HG02763 (cell line): ENCODE results near the gene GNG7.
"Not testable (repeated sequence)": the region's sequence is repeated elsewhere in the genome, so short reads cannot be mapped to it uniquely, and the experiment has no call there.

Experiments used
- ATAC-seq: cut with Tn5 transposase; IDR thresholded peaks from one replicate; pipeline ENCODE4 v1.9.1; 2021; ENCODE audit warnings: mild to moderate bottlenecking, moderate library complexity; ENCODE audit not compliant: unreplicated experiment

Gene GNG7

GRCh38 chr19:2579678-2580280 is 122.7 kb downstream of the GNG7 start:
- no peak for ATAC-seq

- ATAC-seq, result no peak
Observed at GRCh38 chr19:2578901-2579677, 123.4 kb downstream of the GNG7 start.

DNA sequence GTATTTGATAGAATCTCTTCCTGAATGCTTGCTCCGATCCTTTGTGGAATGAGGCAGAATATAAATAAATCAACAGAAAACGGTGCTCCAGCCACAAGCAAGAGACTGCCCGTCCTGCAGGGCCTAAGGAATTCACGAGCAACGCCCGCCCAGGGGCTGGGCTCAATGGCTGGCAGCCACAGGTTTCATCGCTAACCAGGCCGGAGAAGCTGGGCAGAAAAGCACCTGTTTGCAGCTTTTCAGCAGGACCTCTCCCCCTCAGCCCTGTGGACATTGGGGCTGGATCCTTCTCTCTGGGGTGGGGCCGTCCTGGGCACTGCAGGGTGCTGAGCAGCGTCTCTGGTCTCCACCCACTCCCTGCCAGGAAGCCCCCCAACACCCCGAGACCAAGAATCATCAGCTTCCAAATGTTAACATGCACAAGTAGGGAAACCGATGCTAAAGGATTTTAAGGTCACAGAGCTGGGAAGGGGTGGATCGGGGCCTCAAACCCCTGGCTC is 124.1 kb downstream of the GNG7 start:
- no peak for ATAC-seq

DNA sequence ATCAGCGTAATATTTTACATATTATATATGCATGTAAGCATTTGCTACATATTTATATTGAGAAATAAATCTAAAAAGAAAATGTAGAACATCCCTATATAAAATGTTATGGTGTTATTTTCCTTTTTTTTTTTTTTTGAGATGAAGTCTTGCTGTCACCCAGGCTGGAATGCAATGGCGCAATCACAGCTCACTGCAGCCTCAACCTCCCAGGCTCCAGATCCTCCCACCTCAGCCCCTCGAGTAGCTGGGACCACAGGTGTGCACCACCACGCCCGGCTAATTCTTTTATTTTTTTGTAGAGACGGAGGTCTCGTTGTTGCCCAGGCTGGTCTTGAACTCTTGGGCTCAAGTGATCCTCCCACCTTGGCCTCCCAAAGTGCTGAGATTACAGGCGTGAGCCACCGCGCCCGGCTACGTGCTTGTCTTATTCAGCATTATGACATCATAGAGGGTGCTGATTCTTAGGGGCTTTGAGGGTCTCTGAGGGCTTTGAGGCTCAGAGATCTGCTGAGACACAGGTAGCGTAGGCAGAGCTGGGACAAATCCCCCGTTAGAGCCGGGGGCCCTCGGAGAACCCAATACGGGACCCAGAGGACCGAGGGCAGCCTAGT is 124.7 kb downstream of the GNG7 start:
- ATAC-seq, result no peak

- no peak for ATAC-seq
Observed at GRCh38 chr19:2575734-2576481, 126.6 kb downstream of the GNG7 start.

GRCh38 chr19:2574971-2575630 is 127.4 kb downstream of the GNG7 start:
- ATAC-seq, result no peak

DNA sequence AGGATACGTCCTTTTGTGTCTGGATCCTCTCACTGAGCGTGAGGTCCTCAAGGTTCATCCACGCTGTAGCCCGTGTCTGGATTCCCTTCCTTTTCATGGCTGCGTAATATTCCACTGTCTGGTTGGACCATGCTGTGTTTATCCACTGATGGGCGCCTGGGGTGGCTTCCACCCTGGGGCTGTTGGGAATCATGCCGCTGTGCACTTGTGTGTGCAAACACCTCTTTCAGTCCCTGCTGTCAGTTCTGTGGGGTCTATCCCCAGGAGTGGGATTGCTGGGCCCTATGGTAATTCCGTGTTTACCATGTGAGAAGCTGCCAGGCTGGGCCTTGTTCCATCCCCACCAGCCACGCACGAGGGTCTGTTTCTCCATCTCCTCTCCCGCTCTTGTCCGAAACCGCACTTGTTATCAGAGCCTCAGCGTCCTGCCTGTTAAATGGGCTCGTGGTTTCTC is 128.0 kb downstream of the GNG7 start:
- ATAC-seq, result no peak

GRCh38 chr19:2573916-2574315 is 128.6 kb downstream of the GNG7 start:
- no peak for ATAC-seq

GRCh38 chr19:2572152-2572551 is 130.3 kb downstream of the GNG7 start:
- ATAC-seq, result not testable (repeated sequence)

DNA sequence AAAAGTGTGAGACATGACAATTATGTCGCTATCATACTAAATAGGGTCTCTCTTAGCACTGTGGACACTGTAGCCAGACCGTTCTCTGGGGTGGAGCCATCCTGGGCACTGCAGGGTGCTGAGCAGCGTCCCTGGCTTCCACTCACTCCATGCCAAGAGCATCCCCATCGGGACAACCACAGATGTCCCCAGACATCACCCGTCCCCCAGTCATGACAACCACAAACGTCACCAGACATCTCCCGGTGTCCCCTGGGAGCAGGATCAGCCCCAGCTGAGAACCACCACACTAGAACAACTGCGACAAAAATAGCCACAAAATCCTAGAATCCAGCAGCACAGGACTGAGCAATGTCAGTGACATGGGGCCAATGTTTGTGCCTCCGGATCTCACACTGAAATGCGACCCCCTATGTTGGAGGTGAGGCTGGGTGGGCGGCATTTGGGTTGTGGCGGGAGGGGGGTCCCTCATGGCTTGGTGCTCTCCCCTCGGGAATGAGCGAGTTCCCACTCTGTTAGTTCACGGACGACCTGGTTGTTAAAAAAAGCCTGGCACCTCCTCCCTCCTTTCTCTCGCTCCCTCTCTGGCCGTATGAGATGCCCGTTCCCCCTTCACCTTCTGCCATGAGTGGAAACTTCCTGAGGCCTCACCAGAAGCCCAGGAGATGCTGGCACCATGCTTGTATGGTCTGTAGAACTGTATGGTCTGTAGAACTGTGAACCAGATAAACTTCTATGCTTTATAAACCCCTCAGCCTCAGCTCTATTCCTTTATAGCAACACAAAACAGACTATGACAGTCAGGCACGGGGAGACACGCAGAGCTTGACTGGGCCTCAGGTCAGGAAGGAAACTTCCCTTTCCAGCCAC is 132.7 kb downstream of the GNG7 start:
- no peak for ATAC-seq

DNA sequence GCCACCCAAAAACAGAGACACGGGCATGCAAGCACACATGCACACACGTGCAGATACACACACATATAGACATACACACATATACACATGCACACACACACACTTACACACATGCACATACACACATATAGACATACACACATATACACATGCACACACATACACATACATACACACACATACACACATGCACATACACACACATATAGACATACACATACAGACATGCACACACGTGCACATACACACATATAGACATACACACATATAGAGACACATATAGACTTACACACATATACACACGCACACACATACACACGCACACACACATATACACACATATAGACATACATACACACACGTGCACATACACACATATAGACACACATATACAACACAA is 134.5 kb downstream of the GNG7 start:
- no peak for ATAC-seq

DNA sequence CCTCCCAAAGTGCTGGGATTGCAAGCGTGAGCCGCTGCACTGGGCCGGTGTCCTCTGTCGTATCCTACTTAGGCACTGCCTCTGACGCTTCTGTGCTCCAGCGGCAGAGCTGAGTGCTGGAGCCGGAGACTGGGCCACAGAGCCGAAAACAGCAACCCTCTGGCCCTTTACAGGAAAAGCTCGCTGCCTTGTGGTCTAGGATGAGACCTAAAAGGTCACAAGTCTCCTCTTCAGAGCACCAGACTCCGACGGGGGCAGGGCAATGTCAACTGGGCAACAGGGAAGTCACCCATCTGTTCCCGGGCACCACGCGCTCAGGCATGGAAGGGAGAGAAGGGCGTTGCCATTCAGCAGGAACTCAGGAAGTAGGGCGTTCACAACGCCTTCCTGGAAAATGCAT is 134.9 kb downstream of the GNG7 start:
- ATAC-seq, result no peak

- not testable (repeated sequence) for ATAC-seq
Observed at GRCh38 chr19:2563546-2563945, 138.9 kb downstream of the GNG7 start.

GRCh38 chr19:2561895-2562294 is 140.6 kb downstream of the GNG7 start:
- ATAC-seq, result peak; percentile 78

GRCh38 chr19:2561221-2561620 is 141.3 kb downstream of the GNG7 start:
- ATAC-seq, result no peak

DNA sequence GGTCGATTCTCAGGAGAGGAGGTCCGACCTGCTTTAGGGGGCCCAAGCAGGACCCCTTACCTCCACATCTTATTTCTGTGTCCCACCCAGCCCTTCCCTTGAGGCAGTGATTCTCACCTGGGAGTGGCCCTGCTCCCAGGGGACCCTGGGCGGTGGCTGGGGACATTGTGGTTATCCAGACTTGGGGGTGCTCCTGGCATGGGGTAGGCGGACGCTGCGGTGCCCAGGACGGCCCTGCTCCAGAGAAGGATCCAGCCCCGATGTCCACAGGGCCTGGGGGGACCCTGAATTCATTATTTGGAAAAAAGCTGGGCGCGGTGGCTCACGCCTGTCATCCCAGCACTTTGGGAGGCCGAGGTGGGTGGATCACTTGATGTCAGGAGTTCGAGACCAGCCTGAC is 142.1 kb downstream of the GNG7 start:
- no peak for ATAC-seq

DNA sequence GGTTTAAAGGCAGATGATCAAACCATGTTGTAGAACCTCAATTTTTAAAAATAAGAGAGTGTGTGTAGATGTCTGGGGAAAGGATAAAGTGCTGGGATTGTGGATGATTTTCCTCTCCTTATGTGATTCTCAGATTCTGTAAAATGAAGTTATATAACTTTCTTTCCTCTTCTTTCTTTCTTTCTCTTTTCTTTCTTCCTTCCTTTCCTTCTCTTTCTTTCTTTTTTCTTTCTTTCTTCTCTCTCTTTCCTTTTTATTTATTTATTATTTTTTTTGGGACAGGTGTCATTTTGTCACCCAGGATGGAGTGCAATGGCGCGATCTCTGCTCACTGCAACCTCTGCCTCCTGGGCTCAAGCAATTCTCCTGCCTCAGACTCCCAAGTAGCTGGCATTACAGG is 144.0 kb downstream of the GNG7 start:
- no peak for ATAC-seq

GRCh38 chr19:2558131-2558530 is 144.4 kb downstream of the GNG7 start:
- not testable (repeated sequence) for ATAC-seq

DNA sequence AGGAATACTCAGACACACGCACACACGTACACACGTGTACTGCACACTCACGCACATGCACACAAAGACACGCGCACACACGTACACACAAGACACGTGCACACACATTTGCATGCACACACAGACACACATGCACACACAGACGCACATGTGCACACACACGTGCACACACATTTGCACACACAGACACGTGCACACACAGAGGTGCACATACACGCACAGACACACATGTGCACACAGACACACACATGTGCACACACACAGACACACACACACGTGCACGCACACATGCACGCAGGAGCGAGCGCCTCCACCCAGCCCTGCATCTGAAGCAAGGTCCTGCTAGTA is 145.4 kb downstream of the GNG7 start:
- no peak for ATAC-seq
